Measurements from ENCODE around the gene TMEM169.
"Not testable (repeated sequence)": the region's sequence is repeated elsewhere in the genome, so short reads cannot be mapped to it uniquely, and the experiment has no call there.

TMEM169 gene

GRCh38 chr2:216074794-216075193 lies 6.9 kb upstream of the TMEM169 start:
- DNase-seq (ENCODE audit: low read depth, low spot score), result no peak
- Histone ChIP-seq H3K27ac (no peak overlapping the region), H3K4me3 (no peak overlapping the region), H3K9me3 (ENCODE audit: low read depth, low read length) (no peaks in the 10 kb centered on the region), H3K9ac (ENCODE audit: insufficient read length) (no peak overlapping the region), H3K36me3 (ENCODE audit: insufficient read depth, low read length) (no peaks in the 10 kb centered on the region; the same call in 1 of the 2 replicates)
- TF ChIP-seq FOXP2 (optimal IDR thresholded peaks at IDR 0.05; ENCODE audit: control extremely low read depth, extremely low read length, insufficient read depth), result no peak
- no peak for TF ChIP-seq POLR2AphosphoS5 (IDR thresholded peaks at IDR 0.05; ENCODE audit: borderline replicate concordance, low read depth, low read length)
- no peak for TF ChIP-seq EZH2 (IDR thresholded peaks at IDR 0.05)

GRCh38 chr2:216075510-216076485 lies 5.9 kb upstream of the TMEM169 start:
- no peaks in the 10 kb centered on the region; the same call in 1 of the 2 replicates for H3K36me3 ChIP-seq (ENCODE audit: insufficient read depth, low read length)
- H3K9me3 ChIP-seq (ENCODE audit: low read depth, low read length), result no peaks in the 10 kb centered on the region
- peak overlapping the region; percentile 22; the same call in 1 of the 2 replicates for H3K27ac ChIP-seq
- H3K9ac ChIP-seq (ENCODE audit: insufficient read length), result no peak overlapping the region
- TF ChIP-seq FOXP2 (optimal IDR thresholded peaks at IDR 0.05; ENCODE audit: control extremely low read depth, extremely low read length, insufficient read depth), result no peak
- TF ChIP-seq EZH2 (IDR thresholded peaks at IDR 0.05), result no peak
- TF ChIP-seq POLR2AphosphoS5 (IDR thresholded peaks at IDR 0.05; ENCODE audit: borderline replicate concordance, low read depth, low read length), result no peak
- no peak overlapping the region for H3K4me3 ChIP-seq
- no peak for DNase-seq (ENCODE audit: low read depth, low spot score)

DNA sequence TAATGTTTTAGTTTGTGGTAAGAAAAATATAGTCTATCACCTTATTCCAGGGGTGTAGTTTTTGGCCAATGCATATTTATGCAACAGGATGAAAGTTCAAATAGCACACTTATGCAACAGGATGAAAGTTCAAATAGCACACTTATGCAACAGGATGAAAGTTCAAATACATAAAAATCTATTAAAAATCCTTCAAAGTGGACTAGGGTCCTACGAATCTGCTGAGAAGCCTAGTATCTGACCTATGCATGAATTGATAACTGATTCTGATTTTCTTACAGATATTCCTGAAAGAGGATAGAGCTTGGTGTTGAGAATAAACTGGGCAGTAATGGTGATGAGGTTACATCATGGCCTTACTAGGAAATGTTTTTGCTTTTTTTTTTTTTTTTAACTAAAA lies 2.9 kb upstream of the TMEM169 start:
- no peak for DNase-seq (ENCODE audit: low read depth, low spot score)
- Histone ChIP-seq H3K9me3 (ENCODE audit: low read depth, low read length) (no peaks in the 10 kb centered on the region), H3K27ac (0 out of 2 replicates have a peak overlapping the region, but pooled peaks have one; percentile 55), H3K36me3 (ENCODE audit: insufficient read depth, low read length) (no peaks in the 10 kb centered on the region), H3K4me3 (no peak overlapping the region), H3K9ac (ENCODE audit: insufficient read length) (no peak overlapping the region)
- TF ChIP-seq FOXP2 (optimal IDR thresholded peaks at IDR 0.05; ENCODE audit: control extremely low read depth, extremely low read length, insufficient read depth) (no peak), POLR2AphosphoS5 (IDR thresholded peaks at IDR 0.05; ENCODE audit: borderline replicate concordance, low read depth, low read length) (no peak), EZH2 (IDR thresholded peaks at IDR 0.05) (no peak)

DNA sequence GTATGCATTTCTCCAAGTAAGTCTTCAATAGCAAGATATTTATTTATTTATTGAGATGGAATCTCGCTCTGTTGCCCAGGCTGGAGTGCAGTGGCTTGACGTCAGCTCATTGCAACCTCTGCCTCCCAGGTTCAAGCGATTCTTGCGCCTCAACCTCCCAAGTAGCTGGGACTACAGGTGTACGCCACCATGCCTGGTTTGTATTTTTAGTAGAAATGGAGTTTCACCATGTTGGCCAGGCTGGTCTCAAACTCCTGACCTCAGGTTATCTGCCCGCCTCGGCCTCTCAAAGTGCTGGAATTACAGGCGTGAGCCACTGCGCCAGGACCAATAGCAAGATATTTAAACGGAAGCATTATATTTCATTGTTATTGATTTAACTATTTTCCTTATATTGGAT lies 1.7 kb upstream of the TMEM169 start:
- H3K4me3 ChIP-seq; H3K9ac ChIP-seq (ENCODE audit: insufficient read length); H3K9me3 ChIP-seq (ENCODE audit: low read depth, low read length); DNase-seq (ENCODE audit: low read depth, low spot score); H3K36me3 ChIP-seq (ENCODE audit: insufficient read depth, low read length); H3K27ac ChIP-seq: not testable (repeated sequence)

- Histone ChIP-seq H3K27ac (no peak overlapping the region), H3K4me3 (peak overlapping the region; percentile 94)
- DNase-seq (ENCODE audit: low read depth, low spot score), result no peak
Observed at GRCh38 chr2:216081012-216081411, 707 bp upstream of the TMEM169 start.

DNA sequence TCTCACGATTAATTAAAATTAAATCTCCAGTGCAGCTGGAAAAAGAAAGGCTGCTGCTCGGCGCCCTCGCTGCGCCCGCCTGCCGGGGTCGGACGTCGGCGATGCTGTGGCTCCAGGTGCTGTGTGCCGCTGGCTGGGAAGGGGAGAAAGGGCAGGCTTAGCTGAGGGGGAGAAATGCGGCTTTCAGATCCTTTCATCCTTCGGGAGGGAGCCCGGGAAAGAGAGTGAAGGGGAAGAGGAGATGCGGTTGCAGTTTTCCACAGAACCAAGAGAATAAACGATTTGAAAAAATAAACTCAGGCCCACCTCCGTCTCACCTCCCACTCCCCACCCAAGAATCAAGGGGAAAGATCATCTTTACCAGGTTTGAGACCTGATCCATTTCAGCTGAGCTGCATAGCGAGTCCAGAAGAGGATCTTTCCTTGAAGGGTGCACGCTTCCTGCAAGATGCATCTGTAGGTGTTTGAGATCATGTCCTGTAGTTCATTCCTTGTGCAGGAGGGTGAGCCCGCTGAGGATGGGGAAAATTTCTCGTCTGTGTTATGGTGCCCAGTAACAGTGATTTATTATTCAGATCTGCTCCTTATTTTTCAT lies 495 bp downstream of the TMEM169 start:
- DNase-seq (ENCODE audit: low read depth, low spot score), result no peak
- Histone ChIP-seq H3K4me3 (peak overlapping the region; percentile 94), H3K9ac (ENCODE audit: insufficient read length) (peak overlapping the region; percentile 77), H3K27ac (no peak overlapping the region), H3K36me3 (ENCODE audit: insufficient read depth, low read length) (no peaks in the 10 kb centered on the region), H3K9me3 (ENCODE audit: low read depth, low read length) (no peaks in the 10 kb centered on the region)
- TF ChIP-seq POLR2AphosphoS5 (IDR thresholded peaks at IDR 0.05; ENCODE audit: borderline replicate concordance, low read depth, low read length), result no peak
- no peak for TF ChIP-seq EZH2 (IDR thresholded peaks at IDR 0.05)
- no peak for TF ChIP-seq FOXP2 (optimal IDR thresholded peaks at IDR 0.05; ENCODE audit: control extremely low read depth, extremely low read length, insufficient read depth)

More at GRCh38 chr2:216081012-216081411, 707 bp upstream of the TMEM169 start:
- no peak for TF ChIP-seq EZH2 (IDR thresholded peaks at IDR 0.05)
- Histone ChIP-seq H3K9me3 (ENCODE audit: low read depth, low read length) (no peaks in the 10 kb centered on the region), H3K36me3 (ENCODE audit: insufficient read depth, low read length) (no peaks in the 10 kb centered on the region), H3K9ac (ENCODE audit: insufficient read length) (peak overlapping the region; percentile 77)

- no peak for TF ChIP-seq POLR2AphosphoS5 (IDR thresholded peaks at IDR 0.05; ENCODE audit: borderline replicate concordance, low read depth, low read length)
- no peak for TF ChIP-seq EZH2 (IDR thresholded peaks at IDR 0.05)
- TF ChIP-seq FOXP2 (optimal IDR thresholded peaks at IDR 0.05; ENCODE audit: control extremely low read depth, extremely low read length, insufficient read depth), result no peak
- DNase-seq (ENCODE audit: low read depth, low spot score), result no peak
- H3K9me3 ChIP-seq (ENCODE audit: low read depth, low read length), result no peaks in the 10 kb centered on the region
- H3K9ac ChIP-seq (ENCODE audit: insufficient read length), result no peak overlapping the region
- no peak overlapping the region for H3K27ac ChIP-seq
- no peaks in the 10 kb centered on the region for H3K36me3 ChIP-seq (ENCODE audit: insufficient read depth, low read length)
- no peak overlapping the region for H3K4me3 ChIP-seq
Observed at GRCh38 chr2:216082805-216083204, 1.1 kb downstream of the TMEM169 start.

GRCh38 chr2:216083464-216084281 lies 2.0 kb downstream of the TMEM169 start:
- no peaks in the 10 kb centered on the region for H3K36me3 ChIP-seq (ENCODE audit: insufficient read depth, low read length)
- H3K9me3 ChIP-seq (ENCODE audit: low read depth, low read length), result no peaks in the 10 kb centered on the region
- no peak overlapping the region for H3K27ac ChIP-seq
- no peak for DNase-seq (ENCODE audit: low read depth, low spot score)
- H3K9ac ChIP-seq (ENCODE audit: insufficient read length), result no peak overlapping the region
- TF ChIP-seq EZH2 (IDR thresholded peaks at IDR 0.05), result no peak
- TF ChIP-seq FOXP2 (optimal IDR thresholded peaks at IDR 0.05; ENCODE audit: control extremely low read depth, extremely low read length, insufficient read depth), result no peak
- no peak for TF ChIP-seq POLR2AphosphoS5 (IDR thresholded peaks at IDR 0.05; ENCODE audit: borderline replicate concordance, low read depth, low read length)
- no peak overlapping the region for H3K4me3 ChIP-seq
